LHCN-M2 (cell line): ENCODE data around the gene PPIE. TPM values are rescaled to one million over a fixed set of nuclear protein-coding genes. Genes with fewer than 3 reads are reported as not detected.
"Not testable (repeated sequence)": the region's sequence is repeated elsewhere in the genome, so short reads cannot be mapped to it uniquely, and the experiment has no call there.

Experiments used
- DNase-seq: peaks from one replicate; pipeline ENCODE4 v3.0.0-alpha.2; 2012; ENCODE audit warnings: low read depth
- total RNA-seq: library from RNA; depleted of rRNA; stranded (reverse); fragments of >200 nt; gene quantifications from 2 replicates; pipeline ENCODE4 v1.2.3, GENCODE V29; 2014

Gene PPIE
- total RNA-seq, 1 experiment from 2014 or later = 40.6 TPM

DNA sequence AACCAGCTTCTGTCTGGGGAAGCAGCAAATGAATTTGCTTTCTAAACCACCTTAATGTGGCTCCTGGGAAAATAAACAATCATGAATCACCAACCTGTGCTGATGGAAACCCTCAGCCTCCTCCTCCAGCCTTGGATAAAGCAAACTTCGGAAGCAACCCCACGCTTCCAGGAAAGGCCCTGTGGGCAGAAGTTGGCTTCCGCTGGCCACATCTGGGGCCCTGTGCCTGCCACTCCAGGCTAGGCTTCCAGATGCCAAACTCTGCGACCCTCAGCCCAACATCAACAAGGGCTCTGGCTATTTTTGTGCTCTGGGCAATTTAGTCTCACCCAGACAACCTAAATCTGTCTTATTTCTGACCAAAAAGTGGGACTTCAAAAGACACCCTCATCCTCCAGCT, 38.6 kb downstream of the PPIE start:
- DNase-seq = no peak

GRCh38 chr1:39777896-39778295, 39.2 kb downstream of the PPIE start:
- not testable (repeated sequence) for DNase-seq

- not testable (repeated sequence) for DNase-seq
Observed at GRCh38 chr1:39778463-39779099, 39.9 kb downstream of the PPIE start.

GRCh38 chr1:39779137-39779536, 40.5 kb downstream of the PPIE start:
- DNase-seq = no peak

DNA sequence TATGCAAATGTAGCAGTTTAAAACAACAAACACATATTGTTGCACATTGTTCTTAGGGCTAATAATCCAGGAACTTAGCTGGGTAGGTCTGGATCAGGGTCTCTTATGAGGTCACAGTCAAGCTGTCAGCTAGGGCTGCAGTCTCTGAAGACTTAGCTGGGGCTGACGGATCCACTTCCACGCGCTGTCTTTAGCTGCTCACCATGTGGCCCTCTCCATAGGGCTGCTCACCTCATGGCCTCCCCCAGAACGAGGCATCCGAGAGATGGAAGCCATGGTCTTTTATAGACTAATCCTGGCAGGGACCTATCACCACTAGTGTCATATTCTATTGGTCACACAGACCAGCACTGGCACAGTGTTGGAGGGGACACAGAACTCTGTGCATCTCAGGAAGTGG, 41.1 kb downstream of the PPIE start:
- no peak for DNase-seq

DNA sequence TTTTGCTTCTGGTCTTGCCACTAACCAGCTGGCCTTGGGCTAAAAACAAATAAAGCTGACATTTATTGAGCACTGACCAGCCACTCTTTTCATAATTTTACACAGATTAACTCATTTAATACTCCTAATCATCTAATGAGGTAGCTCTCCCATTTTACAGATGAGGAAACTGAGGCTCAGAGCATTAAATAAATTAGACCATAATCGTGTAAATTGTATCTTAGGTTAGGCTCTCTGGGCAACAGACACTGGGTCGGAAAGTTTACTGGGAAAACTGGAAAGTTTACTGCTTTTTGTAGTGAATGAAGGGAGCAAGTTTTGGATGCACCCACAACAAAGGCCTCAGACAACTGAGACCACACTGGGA, 42.6 kb downstream of the PPIE start:
- DNase-seq = no peak

DNA sequence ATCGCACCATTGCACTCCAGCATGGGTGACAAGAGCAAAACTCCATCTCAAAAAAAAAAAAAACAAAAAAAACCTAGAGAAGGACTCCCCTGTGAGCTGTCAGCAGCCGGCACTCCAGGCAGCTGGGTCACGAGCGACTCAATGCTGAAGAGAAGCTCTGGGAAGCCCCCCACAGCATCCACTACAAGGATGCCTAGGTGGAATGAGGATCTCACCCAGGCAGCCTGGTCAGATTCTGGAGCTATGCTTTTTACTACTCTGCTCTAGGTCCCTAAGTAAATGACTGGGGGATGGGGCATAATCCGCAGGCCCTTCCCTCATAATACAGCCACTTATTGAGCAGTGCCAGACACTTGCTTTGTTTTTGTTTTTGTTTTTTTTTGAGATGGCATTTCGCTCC, 43.4 kb downstream of the PPIE start:
- no peak for DNase-seq

GRCh38 chr1:39782685-39783084, 44.0 kb downstream of the PPIE start:
- DNase-seq = not testable (repeated sequence)

- peak; percentile 25 for DNase-seq
Observed at GRCh38 chr1:39786303-39787107, 47.8 kb downstream of the PPIE start.

DNA sequence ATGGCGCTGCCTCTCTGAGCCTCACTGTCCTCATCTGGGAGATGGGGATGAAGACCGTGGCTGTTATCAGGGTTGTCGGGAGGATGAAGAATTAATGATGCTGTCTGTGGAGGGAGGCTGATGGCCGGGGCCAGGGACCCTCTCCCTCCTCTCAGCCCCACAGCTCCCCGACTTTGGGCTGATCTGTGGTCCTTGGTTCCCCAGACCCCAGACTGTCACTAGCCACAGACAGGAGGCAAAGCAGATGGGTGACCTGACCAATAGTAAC, 48.4 kb downstream of the PPIE start:
- not testable (repeated sequence) for DNase-seq

DNA sequence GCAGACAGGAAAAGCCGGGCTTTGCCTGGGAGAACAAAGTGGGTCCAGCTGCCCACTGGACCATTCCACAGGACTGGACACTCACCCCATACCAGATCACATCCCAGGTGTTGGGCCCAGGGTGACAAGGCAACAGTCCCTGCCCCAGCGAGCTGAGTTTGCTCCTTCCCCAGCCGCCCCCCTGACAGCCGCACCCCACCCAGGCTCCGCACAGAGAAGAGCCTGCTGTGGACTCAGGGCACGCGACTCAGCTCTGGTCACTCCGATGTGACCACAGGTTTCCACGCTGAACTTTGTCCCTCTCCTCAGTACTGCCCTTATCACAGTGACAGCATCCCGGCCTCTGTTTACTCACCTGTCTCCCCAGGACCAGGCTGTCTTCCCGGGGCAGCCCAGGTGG, 48.8 kb downstream of the PPIE start:
- DNase-seq = no peak

- not testable (repeated sequence) for DNase-seq
Observed at GRCh38 chr1:39787964-39788363, 49.3 kb downstream of the PPIE start.

DNA sequence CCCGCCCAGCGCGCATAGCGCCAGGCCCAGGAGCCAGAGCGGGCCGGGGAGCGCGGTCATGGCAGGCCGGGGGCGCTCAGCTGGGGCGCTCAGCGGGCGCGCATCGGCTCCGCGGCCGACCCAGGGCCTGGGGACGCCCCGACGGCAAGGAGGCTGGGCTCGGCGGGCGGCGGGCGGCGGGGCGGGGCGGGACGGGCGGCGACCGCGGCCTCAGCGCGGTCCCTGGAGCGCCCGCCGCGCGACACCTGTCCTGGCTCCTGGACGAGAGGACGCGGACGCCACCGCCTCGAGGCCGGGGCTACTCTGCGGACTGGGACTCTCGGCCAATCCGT, 49.7 kb downstream of the PPIE start:
- DNase-seq = no peak

DNA sequence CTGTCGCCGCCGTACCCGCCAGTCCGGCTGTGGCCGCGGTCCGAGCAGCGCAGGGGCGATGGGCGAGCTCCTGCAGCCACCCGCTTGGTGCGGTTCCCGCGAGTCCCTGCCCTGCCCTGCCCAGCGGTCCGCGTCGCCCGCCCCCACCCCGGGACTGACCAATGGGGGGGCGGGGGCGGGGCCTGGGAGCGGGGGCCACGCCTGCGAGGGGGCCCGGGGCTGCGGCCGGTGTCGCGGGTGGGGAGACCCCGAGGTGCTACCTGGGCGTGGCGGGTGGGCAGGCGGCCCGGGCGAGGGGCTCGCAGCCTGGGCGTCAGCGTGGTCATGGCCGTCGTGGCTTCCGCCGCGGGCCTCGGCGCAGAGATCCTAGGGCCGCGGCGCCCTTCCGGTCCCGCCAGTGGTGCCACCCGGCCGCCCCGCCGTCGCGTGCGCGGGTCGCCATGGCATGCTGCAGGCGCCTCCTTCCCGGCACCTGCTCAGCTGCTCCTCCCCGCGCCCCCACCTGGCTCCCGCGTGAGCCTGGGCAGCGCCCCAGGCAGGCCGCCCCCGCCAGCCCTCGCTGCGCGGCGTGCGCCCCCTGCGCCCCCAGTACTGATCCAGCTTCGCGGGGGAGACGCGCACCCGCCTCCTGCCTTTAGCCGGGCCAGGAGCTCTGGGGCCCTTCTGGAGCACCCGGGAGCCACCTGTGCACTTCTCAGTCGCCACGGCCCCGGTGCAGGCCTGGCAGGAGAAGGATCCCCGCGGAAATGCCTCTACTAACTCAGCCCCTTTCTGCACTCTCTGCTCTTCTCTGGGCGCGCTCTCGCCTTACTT, 50.3 kb downstream of the PPIE start, which contains the start of gene BMP8B:
Gene BMP8B (minus strand): TSS at position 108 of the 813 bp plus-strand sequence. CDS start 380 bp downstream, outside the sequence.
- peak; percentile 21 for DNase-seq

GRCh38 chr1:39789571-39790110, 51.0 kb downstream of the PPIE start:
- DNase-seq = no peak

DNA sequence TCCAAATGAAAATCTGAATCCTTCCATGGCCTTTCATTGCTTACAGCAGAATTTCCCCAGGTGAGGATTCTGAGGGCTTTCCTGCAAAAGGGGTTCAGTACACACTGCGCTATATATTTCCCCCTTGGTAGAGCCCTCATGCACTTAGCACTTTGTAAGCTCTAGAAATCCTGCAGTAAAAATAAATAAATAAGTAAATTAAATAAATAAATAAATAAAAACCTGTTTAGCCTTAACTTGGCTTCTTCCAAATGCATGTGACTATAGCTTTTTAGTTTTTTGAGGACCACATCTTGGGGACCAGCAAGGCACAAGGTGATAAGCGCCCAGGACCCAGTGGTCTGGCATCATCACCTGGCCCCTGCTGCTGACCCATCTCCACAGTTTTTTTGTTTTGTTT, 53.2 kb downstream of the PPIE start:
- no peak for DNase-seq

- no peak for DNase-seq
Observed at GRCh38 chr1:39795651-39796050, 57.0 kb downstream of the PPIE start.

GRCh38 chr1:39798859-39799769, 60.4 kb downstream of the PPIE start:
- peak; percentile 80 for DNase-seq

DNA sequence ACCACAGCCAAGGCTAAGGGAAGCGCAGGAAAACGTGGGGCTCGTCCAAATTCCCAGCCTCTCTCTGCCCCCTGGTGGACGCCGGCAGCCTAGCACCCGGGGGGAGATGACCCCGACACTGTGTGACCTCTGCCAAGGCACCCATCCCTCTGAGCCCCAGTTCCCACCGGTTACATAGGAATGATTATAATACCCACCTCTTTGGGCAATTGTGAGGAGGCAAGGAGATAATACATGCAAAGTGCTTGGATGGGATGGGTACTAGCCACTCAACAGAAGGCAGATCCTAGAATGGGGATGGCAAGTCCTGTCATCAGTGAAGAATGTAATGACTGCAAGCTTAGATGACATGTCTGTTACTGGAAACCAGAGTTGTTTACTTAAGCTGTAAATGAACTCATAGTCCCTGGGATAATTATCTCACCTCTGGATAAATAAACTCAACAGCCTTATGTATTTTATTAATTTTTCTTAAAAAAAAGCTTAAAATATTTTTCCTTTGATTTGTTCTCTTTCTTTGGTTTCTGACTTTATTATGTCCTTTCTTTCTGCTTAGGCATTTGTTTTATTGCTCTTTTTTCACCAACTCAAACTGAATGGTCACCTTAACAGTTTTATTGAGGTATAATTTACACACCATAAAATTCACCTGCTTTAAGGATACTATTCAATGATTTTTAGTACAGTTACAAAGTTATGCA, 61.2 kb downstream of the PPIE start:
- peak; percentile 89 for DNase-seq

- peak; percentile 19 for DNase-seq
Observed at GRCh38 chr1:39800471-39800835, 61.8 kb downstream of the PPIE start.
